DND-41 (cell line): ENCODE data around the gene BUD13.

Experiments used
- ATAC-seq: fragments of 200-7000 bp; cut with Tn5 transposase; 3 replicates; pipeline ENCODE4 v1.9.1; 2021; ENCODE audit warnings: low read depth; ENCODE audit not compliant: insufficient read depth
- DNase-seq: peaks from one replicate; pipeline ENCODE4 v3.0.0-alpha.2; 2020
- H2AFZ ChIP-seq: 2 replicates; pipeline ENCODE4 v1.6.0; 2012; ENCODE audit warnings: low read depth, low read length
- H3K27ac ChIP-seq: 2 replicates; pipeline ENCODE4 v1.5.1; 2012; ENCODE audit warnings: low read length, inconsistent platforms
- H3K27me3 ChIP-seq: fragments of 200-600 bp; sonication (generic); 2 replicates; pipeline ENCODE4 v1.6.0; 2012; ENCODE audit warnings: low read length, mild to moderate bottlenecking, inconsistent platforms; ENCODE audit not compliant: insufficient read depth, poor library complexity
- H3K36me3 ChIP-seq: 2 replicates; pipeline ENCODE4 v1.5.1; 2012; ENCODE audit warnings: low read length, inconsistent platforms; ENCODE audit not compliant: insufficient read depth
- H3K4me1 ChIP-seq: 2 replicates; pipeline ENCODE4 v1.5.1; 2012; ENCODE audit warnings: mild to moderate bottlenecking, low read length; ENCODE audit not compliant: insufficient read depth
- H3K4me2 ChIP-seq: 2 replicates; pipeline ENCODE4 v1.6.0; 2012; ENCODE audit warnings: mild to moderate bottlenecking, moderate library complexity, low read length, inconsistent platforms; ENCODE audit not compliant: insufficient read depth
- H3K4me3 ChIP-seq, 2 experiments: fragments of 200-600 bp in 1 of 2; shearing (Covaris generic) in 1 of 2; 2 replicates each; pipeline ENCODE4 v1.5.1; 2012 to 2016; ENCODE audit warnings: inconsistent platforms in 2 of 2, low read length in 2 of 2, mild to moderate bottlenecking in 2 of 2, low read depth in 1 of 2, moderate library complexity in 1 of 2
- H3K79me2 ChIP-seq: 2 replicates; pipeline ENCODE4 v1.6.0; 2012; ENCODE audit warnings: low read length, inconsistent platforms; ENCODE audit not compliant: insufficient read depth
- H3K9ac ChIP-seq: 2 replicates; pipeline ENCODE4 v1.6.0; 2012; ENCODE audit warnings: low read depth, mild to moderate bottlenecking, inconsistent platforms, low read length, moderate library complexity
- H3K9me3 ChIP-seq: 2 replicates; pipeline ENCODE4 v1.5.1; 2012; ENCODE audit warnings: low read length, moderate library complexity, mild to moderate bottlenecking, inconsistent platforms; ENCODE audit not compliant: insufficient read depth, severe bottlenecking
- H4K20me1 ChIP-seq: 2 replicates; pipeline ENCODE4 v1.6.0; 2012; ENCODE audit warnings: low read length; ENCODE audit not compliant: insufficient read depth
- EZH2 ChIP-seq: IDR thresholded peaks from 3 replicates; pipeline ENCODE4 v1.6.1; 2012; ENCODE audit warnings: borderline replicate concordance, low read depth, mild to moderate bottlenecking, moderate library complexity, low read length, inconsistent platforms; ENCODE audit not compliant: severe bottlenecking
- TF ChIP-seq, protein P1 (sequence below): IDR thresholded peaks from 2 replicates; pipeline ENCODE4 v1.5.1; 2012; ENCODE audit warnings: borderline replicate concordance, low read length, moderate library complexity, mild to moderate bottlenecking; ENCODE audit not compliant: poor library complexity, severe bottlenecking; ENCODE audit errors: extremely low read depth

BUD13 gene

DNA sequence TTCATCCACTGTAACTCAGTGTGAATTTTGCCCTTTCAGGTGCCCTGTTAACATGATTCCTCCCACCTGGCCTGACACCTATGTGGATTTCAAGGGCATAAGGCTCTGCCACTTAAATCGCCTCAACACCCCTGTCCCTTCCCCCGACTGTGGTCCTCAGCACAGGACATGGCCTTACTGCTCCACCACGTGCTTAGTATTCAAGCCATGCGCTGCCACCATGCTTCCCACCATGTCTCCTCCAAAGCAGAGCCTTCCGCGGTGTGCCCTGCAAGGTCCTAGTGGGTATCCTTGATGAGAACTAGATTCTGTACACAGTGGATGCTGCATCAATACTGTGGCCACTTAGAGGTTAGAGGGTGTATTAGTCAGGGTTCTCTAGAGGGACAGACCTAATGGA, 51.9 kb downstream of the BUD13 start:
- Histone ChIP-seq H3K9ac (no peak overlapping the region), H3K4me1 (no peaks in the 10 kb centered on the region), H3K27me3 (peaks cover 39% of the 10 kb centered on the region), H3K36me3 (no peaks in the 10 kb centered on the region), H4K20me1 (no peaks in the 10 kb centered on the region), H3K4me3 (no peak overlapping the region), H2AFZ (no peak overlapping the region), H3K4me2 (no peak overlapping the region), H3K27ac (no peak overlapping the region), H3K79me2 (no peaks in the 10 kb centered on the region), H3K9me3 (no peaks in the 10 kb centered on the region)
- DNase-seq (no peak), ATAC-seq (no peak)
- TF ChIP-seq, protein P1, sequence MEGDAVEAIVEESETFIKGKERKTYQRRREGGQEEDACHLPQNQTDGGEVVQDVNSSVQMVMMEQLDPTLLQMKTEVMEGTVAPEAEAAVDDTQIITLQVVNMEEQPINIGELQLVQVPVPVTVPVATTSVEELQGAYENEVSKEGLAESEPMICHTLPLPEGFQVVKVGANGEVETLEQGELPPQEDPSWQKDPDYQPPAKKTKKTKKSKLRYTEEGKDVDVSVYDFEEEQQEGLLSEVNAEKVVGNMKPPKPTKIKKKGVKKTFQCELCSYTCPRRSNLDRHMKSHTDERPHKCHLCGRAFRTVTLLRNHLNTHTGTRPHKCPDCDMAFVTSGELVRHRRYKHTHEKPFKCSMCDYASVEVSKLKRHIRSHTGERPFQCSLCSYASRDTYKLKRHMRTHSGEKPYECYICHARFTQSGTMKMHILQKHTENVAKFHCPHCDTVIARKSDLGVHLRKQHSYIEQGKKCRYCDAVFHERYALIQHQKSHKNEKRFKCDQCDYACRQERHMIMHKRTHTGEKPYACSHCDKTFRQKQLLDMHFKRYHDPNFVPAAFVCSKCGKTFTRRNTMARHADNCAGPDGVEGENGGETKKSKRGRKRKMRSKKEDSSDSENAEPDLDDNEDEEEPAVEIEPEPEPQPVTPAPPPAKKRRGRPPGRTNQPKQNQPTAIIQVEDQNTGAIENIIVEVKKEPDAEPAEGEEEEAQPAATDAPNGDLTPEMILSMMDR = no peak
- no peak for TF ChIP-seq EZH2

- no peak overlapping the region for H3K4me2 ChIP-seq
- H4K20me1 ChIP-seq = no peaks in the 10 kb centered on the region
- no peaks in the 10 kb centered on the region for H3K36me3 ChIP-seq
- H2AFZ ChIP-seq = no peak overlapping the region
- no peaks in the 10 kb centered on the region for H3K9me3 ChIP-seq
- peaks cover 28% of the 10 kb centered on the region for H3K27me3 ChIP-seq
- H3K9ac ChIP-seq = no peak overlapping the region
- DNase-seq (no peak), ATAC-seq (no peak)
- no peaks in the 10 kb centered on the region for H3K4me1 ChIP-seq
- no peak overlapping the region for H3K27ac ChIP-seq
- TF ChIP-seq, protein P1 = no peak
- TF ChIP-seq EZH2 = no peak
- H3K4me3 ChIP-seq = no peak overlapping the region
- no peaks in the 10 kb centered on the region for H3K79me2 ChIP-seq
Observed at GRCh38 chr11:116718955-116719501, 53.8 kb downstream of the BUD13 start.

- Histone ChIP-seq H3K4me1 (no peaks in the 10 kb centered on the region), H4K20me1 (no peaks in the 10 kb centered on the region), H3K4me3 (no peak overlapping the region), H2AFZ (no peak overlapping the region), H3K9me3 (no peaks in the 10 kb centered on the region), H3K36me3 (no peaks in the 10 kb centered on the region), H3K27ac (no peak overlapping the region), H3K9ac (no peak overlapping the region), H3K4me2 (no peak overlapping the region), H3K79me2 (no peaks in the 10 kb centered on the region), H3K27me3 (peaks cover 9% of the 10 kb centered on the region)
- ATAC-seq = no peak
- no peak for DNase-seq
- TF ChIP-seq, protein P1 = no peak
- no peak for TF ChIP-seq EZH2
Observed at GRCh38 chr11:116716621-116717020, 56.2 kb downstream of the BUD13 start.

DNA sequence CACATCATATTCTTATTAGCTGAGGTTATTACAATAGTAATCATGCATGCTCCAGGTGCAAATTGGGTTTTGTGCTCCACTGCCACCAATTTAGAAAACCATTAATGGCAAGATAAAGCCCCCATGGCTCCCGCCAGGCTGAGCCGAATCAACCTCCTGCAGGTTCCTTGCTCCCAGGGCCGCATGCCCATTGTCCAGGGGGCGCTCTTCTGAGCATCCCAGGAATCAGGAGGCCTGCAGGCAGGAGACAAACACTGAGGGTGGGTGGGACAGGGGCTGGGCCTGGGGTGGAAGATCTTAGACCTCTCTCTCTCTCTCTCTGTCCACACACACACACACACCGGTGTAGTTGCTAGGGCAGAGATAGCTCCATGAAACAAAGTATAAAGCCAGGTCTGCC, 57.4 kb downstream of the BUD13 start:
- H3K4me3 ChIP-seq = no peak overlapping the region
- DNase-seq = no peak
- no peaks in the 10 kb centered on the region for H3K4me1 ChIP-seq
- no peak overlapping the region for H3K9ac ChIP-seq
- peaks cover 16% of the 10 kb centered on the region for H3K27me3 ChIP-seq
- no peak for ATAC-seq
- H3K4me2 ChIP-seq = no peak overlapping the region
- H3K79me2 ChIP-seq = no peaks in the 10 kb centered on the region
- TF ChIP-seq EZH2 = no peak
- TF ChIP-seq, protein P1 = no peak
- no peak overlapping the region for H3K27ac ChIP-seq
- no peaks in the 10 kb centered on the region for H3K9me3 ChIP-seq
- no peaks in the 10 kb centered on the region for H3K36me3 ChIP-seq
- no peaks in the 10 kb centered on the region for H4K20me1 ChIP-seq
- no peak overlapping the region for H2AFZ ChIP-seq
